GM18499 (cell line): ENCODE measurements around the gene TRIM24.
A peak's percentile ranks its signal among the peaks of the same experiment; 100 is the strongest.
"Not testable (repeated sequence)": the region's sequence is repeated elsewhere in the genome, so short reads cannot be mapped to it uniquely, and the experiment has no call there.

ENCODE experiments used
- ATAC-seq: cut with Tn5 transposase; IDR thresholded peaks from one replicate; pipeline ENCODE4 v1.9.1; 2021; ENCODE audit warnings: moderate number of reproducible peaks; ENCODE audit not compliant: insufficient read depth, unreplicated experiment

The TRIM24 gene

GRCh38 chr7:138460176-138460648, at the start of gene TRIM24:
TSS of gene TRIM24 (plus strand) at chr7:138460259. CDS start at chr7:138460549, 290 bp downstream.
- ATAC-seq, result peak; percentile 40

- ATAC-seq, result not testable (repeated sequence)
Observed at GRCh38 chr7:138412077-138412476, 48.0 kb upstream of the TRIM24 start.

DNA sequence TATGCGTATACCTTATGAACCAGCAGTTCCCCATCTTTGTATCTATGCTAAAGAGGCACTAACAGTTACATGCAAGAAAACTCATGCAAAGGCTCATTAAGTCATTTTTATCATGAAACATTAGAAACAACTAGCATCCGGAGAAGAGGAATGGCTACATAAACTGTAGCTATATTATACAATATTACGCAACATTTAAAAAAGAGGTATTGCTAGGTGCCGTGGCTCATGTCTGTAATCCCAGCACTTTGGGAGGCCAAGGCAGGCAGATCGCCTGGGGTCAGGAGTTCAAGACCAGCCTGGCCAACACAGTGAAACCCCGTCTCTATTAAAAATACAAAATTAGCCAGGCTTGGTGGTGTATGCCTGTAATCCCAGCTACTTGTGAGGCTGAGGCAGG, 47.1 kb upstream of the TRIM24 start:
- not testable (repeated sequence) for ATAC-seq

GRCh38 chr7:138417078-138417700, 42.9 kb upstream of the TRIM24 start:
- no peak for ATAC-seq

GRCh38 chr7:138417764-138418163, 42.3 kb upstream of the TRIM24 start:
- ATAC-seq, result no peak

GRCh38 chr7:138418403-138418802, 41.7 kb upstream of the TRIM24 start:
- ATAC-seq, result not testable (repeated sequence)

- ATAC-seq, result no peak
Observed at GRCh38 chr7:138425026-138425425, 35.0 kb upstream of the TRIM24 start.

- no peak for ATAC-seq
Observed at GRCh38 chr7:138429577-138430250, 30.3 kb upstream of the TRIM24 start.

DNA sequence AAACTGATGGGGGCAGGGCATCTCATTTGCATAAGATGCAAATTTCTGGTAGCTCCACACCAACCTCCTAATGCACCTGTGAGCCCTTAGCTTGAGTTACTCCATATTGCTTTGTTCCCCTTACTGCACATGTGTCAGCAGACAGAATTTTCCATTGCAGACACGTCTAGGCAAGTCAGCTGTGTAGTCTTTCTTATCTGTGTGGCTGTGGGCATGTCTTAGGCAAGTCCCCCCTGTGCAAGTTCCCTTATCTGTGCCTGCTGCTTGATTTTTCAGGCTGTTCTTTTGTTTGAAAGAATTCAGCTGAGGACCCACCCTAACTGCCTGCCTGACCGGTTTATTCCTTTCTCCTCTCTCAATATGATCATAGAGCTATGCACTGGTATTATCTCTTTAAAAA, 28.5 kb upstream of the TRIM24 start:
- ATAC-seq, result no peak

- no peak for ATAC-seq
Observed at GRCh38 chr7:138433583-138434443, 26.2 kb upstream of the TRIM24 start.

GRCh38 chr7:138434597-138435019, 25.5 kb upstream of the TRIM24 start:
- ATAC-seq, result no peak

DNA sequence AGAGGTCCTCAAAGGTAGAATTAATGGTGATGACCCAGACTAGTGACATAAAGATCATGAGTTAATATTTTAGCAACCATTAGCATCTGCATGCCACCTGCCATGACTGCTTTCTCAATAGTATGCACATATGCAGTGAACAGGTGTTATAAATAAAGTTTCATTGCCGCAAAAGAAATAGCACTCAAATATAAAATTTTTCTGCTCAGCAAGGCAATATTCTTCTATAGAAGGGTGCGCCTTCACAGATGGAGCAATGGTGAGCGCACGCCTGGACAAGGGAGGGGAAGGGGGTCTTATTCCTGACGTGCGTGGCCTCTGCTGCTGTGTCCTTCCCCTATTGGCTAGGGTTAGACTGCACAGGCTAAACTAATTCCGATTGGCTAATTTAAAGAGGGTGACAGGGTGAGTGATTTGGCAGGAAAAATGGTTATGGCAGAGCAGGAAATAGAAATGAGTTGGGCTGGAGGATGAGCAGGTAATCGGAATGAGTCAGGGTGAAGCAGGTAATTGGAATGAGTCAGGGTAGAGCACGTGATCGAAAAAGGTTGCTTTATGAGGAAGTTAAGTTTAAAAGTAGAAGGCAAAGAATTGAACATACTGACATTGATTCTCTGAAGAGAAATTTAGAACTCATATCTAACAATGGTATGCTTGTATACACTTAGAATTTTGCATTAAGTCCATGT, 24.7 kb upstream of the TRIM24 start:
- no peak for ATAC-seq

GRCh38 chr7:138436388-138436787, 23.7 kb upstream of the TRIM24 start:
- ATAC-seq, result no peak

GRCh38 chr7:138440460-138440859, 19.6 kb upstream of the TRIM24 start:
- ATAC-seq, result no peak

- no peak for ATAC-seq
Observed at GRCh38 chr7:138442822-138443221, 17.2 kb upstream of the TRIM24 start.

DNA sequence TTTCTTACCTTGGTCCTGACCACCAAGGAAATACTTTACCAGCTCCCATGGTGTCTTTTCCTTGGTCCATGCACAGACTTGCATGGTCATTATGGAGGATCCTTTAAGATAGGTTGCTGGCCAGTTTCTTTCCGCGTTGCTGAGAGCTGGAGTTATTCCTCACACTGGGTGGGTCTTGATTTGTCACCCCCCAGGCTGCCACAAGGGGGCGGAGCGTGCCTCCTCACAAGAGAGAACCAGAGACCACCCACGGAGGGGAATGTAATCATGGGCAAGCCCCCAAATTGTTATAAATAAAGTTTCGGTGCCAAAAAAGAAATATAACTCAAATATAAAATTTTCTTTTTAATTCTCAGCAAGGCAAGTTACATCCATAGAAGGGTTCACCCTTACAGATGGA, 10.5 kb upstream of the TRIM24 start:
- ATAC-seq, result no peak

- ATAC-seq, result no peak
Observed at GRCh38 chr7:138455609-138456008, 4.5 kb upstream of the TRIM24 start.

GRCh38 chr7:138456220-138456619, 3.8 kb upstream of the TRIM24 start:
- ATAC-seq, result no peak

- ATAC-seq, result no peak
Observed at GRCh38 chr7:138458576-138459412, 1.3 kb upstream of the TRIM24 start.
